ENCODE data around the gene MRPS18B.

MRPS18B gene

DNA sequence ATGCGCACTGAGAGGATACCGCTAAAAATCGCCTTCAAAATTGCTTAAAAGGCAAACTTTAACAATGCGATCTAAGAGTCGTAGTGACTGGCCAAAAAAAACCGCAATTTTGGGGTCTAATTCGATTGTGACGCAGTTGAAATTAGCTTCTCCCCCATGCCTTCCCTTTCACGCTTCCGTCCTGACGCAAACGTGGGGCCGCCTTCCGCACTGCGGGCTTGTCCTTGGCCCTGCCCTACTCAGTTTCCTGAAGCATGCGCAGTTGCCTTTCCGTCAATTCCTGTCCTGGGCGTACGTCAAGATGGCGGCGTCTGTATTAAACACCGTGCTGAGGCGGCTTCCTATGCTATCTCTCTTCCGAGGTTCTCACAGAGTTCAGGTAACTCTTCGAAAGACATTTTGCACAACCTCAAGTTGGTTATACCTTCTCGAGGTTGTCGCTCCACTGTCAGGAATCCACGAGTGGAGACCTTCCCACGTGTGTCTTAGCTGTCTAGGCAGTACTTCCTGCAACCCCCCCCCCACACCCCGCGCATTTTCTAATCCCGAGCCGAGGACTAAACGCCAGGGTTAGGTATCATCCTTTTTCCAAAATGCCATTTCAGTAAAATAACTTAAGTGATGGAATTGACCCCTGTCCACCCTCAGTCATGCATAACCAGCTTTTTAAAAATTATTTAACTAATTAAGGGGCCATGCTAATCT, at the start of gene MRPS18B:
MRPS18B (plus strand) TSS at position 276 of the 705 bp plus-strand sequence; CDS start at position 302, 26 bp downstream.
- peak; percentile 99 for DNase-seq

DNA sequence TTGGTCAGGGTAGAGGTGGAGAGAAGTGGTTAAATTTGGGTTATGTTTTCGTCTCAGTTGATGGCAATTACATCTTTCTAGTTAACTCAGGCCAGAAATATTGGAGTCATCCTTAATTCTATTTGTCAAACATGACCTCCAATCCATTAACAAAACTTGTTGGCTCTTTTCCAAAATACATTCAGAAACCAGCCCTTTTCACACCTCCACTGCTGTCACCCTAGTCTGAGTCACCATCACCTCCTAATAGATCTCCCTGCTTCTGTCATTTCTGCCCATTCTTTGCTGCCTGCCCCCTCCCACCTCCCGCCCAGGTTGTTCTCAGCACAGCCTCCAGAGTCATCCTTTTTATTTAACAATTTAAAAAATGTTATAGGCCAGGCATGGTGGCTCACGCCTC, 49.4 kb upstream of the MRPS18B start:
- DNase-seq: no peak

DNA sequence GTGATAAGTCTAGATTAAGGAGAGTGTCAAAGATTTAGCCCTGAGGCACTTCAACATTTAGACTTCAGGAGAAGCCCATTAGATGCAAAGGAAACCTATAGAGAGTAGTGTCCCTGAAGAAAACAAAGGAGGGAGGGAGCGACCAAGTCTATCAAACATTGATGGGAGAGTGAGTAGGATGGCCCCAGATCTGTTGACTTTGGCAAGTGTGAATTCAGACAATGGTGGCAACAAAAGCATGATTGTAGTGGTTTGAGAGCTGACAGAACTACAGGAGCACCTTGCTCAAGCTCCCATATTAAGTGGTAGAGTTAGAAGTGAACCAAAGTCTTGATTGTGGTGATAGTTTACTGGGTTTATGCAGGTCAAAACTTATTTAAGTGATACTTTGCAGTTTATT, 47.4 kb upstream of the MRPS18B start:
- DNase-seq: no peak

DNA sequence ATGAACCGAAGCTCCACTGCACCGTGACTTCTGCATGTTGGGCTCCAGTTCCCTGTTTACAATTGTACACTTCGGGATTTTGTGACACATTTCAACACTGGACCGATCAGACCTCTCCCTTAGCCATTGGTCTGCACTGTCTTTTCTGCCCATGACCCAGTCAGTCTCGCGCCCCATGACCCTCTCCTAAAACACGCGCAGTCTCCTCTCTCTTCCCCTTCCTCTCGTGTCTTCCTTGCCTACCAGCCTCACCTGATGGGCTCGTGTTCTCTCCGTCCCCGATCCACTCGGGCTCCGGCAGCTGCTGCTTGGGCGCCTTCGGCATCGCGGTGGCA, 46.9 kb upstream of the MRPS18B start:
- no peak for DNase-seq

- DNase-seq: peak; percentile 97
Observed at GRCh38 chr6:30571075-30571761, 46.4 kb upstream of the MRPS18B start, which contains the start of gene ABCF1. Gene ABCF1 (plus strand): TSS chr6:30571442. CDS start chr6:30571488, 46 bp downstream.

GRCh38 chr6:30571762-30572082, 45.9 kb upstream of the MRPS18B start:
- DNase-seq: no peak

DNA sequence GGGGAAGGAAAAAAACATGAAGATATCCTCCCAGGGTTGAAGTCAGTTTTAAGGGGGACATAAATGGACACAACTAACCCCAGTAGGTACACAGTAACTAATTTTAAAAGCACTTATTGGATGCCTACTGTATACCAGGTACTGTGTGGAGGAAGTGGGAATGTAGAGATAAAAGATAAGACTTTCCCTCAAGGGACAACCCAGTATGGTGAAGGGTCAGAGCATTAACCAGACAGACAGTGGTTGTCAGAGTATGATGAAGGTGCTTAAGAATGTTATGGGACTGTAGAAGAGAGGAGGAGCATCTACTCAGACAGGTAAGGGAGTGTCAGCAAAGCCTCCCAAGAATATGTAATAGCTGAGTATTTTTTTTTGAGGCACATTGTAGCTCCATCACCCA, 45.5 kb upstream of the MRPS18B start:
- no peak for DNase-seq

GRCh38 chr6:30573113-30573512, 44.5 kb upstream of the MRPS18B start:
- no peak for DNase-seq

- no peak for DNase-seq
Observed at GRCh38 chr6:30578051-30578450, 39.6 kb upstream of the MRPS18B start.

DNA sequence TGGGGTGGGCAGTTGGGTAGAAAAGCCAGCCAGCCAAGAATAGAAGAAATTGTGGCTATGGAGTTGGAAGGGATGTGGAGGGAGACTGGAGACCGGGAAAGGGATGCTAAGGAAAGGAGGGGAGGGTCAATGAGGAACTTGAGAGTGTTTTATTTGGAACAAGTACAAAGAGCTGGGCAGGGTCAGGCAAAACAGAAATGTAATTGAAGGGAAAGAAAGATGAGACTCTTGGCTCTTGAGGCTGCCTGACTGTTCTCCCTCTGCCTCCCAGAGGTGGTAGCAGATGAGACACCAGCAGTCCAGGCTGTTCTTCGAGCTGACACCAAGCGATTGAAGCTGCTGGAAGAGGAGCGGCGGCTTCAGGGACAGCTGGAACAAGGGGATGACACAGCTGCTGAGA, 33.7 kb upstream of the MRPS18B start:
- no peak for DNase-seq

GRCh38 chr6:30589754-30590358, 27.8 kb upstream of the MRPS18B start:
- no peak for DNase-seq

GRCh38 chr6:30590509-30590908, 27.1 kb upstream of the MRPS18B start:
- DNase-seq: no peak

DNA sequence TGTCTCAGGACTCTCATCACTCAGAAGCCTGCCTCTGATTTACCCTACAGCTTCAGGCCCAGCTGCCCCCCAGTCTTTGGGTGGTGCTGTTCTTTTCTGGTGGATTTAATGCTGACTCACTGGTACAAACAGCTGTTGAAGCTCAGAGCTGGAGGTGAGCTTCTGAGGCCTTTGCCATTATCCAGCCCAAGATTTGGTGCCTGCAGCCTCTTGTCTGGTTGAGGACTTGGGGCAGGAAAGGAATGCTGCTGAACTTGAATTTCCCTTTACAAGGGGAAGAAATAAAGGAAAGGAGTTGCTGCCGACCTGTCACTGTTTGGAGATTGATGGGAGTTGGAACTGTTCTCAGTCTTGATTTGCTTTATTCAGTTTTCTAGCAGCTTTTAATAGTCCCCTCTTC, 26.6 kb upstream of the MRPS18B start:
- peak; percentile 28 for DNase-seq

- no peak for DNase-seq
Observed at GRCh38 chr6:30592287-30592686, 25.4 kb upstream of the MRPS18B start.

GRCh38 chr6:30597315-30598144, 20.1 kb upstream of the MRPS18B start:
- DNase-seq: peak; percentile 88

- no peak for DNase-seq
Observed at GRCh38 chr6:30598912-30599624, 18.6 kb upstream of the MRPS18B start.

GRCh38 chr6:30599625-30600324, 17.9 kb upstream of the MRPS18B start:
- no peak for DNase-seq

DNA sequence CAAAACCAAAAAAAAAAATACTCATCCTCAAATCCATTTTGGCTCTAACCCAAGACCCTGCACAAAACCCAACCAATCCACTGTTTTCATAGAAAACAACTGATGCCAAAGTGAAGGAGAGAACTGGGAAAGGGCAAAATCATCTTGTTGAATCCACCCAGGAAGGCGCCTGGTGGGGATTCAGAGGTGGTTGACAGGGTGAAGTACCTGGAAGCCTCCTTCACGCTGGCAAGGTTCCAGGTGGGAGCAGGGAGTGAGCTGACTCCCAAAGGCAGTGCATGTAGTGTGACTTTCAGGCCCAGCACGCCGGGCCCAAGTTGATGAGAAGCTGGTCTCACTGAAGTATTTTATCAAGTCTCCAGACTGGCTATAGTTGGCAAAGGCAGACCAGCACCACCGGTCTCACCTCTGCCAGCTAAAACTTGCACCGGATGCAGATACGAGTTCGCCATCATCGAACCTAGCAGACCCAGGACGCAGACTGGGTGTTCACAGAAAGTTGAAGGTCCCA, 17.1 kb upstream of the MRPS18B start:
- no peak for DNase-seq

- DNase-seq: no peak
Observed at GRCh38 chr6:30601436-30601814, 16.2 kb upstream of the MRPS18B start.

GRCh38 chr6:30601815-30602641, 15.6 kb upstream of the MRPS18B start:
- DNase-seq: no peak

DNA sequence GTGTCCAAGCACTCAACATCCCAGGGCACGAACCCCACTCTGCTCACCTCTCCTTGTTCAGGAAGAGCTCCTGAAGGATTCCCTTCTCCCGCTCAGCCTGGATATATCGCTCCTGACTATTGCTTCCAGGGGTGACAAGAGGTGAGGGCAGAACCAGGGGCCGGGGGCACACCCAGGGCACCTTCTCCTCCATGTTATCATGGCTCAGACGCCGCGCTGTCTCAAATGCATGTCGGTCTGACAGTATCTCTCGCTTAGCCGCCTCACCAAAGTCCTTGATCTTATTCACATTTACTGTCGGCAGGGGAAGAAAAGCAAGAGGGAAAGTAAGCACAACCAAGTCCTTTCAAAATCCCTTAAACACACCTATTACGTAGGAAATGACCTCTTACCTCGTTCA, 13.7 kb upstream of the MRPS18B start:
- DNase-seq: no peak
